Measurements from ENCODE around the gene PRXL2B. TPM values are rescaled to one million over a fixed set of nuclear protein-coding genes. Genes with fewer than 3 reads are reported as not detected.

PRXL2B gene
- total RNA-seq, 4 donors from 2014 or later: 0.52 to 2.7 (median 1.1) TPM

DNA sequence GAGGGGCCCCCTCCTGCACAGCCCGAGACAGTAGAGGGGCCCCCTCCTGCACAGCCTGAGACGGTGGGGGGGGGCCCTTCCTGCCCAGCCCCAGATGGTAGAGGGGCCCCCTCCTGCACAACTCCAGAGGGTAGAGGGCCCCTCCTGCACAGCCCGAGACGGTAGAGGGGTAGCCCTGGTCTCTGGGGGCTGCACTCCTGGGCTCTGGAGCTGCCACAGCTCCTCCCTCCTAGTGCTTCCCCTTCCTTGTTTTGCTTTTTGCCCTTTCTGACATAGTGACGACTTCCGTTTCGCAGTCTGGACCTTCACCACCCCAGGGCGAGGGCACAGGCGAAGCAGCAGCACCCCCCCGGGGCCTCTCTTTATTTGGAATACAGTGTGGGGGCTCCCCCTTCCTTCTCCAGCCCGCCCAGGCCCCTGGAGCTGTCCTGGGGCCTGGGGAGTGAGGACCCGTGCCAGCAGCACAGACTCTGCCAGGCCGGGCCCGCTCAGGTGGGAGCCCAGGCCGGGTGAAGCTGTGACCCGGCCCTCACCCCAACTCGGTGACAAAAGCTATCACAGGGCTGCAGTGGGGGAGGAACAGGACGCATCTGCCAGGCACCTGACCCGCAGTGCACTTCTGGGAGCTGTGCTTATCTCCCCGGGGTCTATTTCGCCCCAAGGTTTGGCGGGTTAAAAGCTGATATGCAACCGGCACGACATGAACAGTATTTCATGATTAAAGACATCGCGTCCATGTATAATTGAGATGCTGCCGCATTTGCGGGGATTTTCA, 1.1 kb upstream of the PRXL2B start:
- peak; percentile 25 to 49 for ATAC-seq
- Histone ChIP-seq H3K27ac (peak overlapping the region; percentile 87 to 97 (median 91)), H3K27me3 (peaks cover 4 to 10% (median 9%) of the 10 kb centered on the region in 3 donors), H3K9me3 (no peaks in the 10 kb centered on the region), H3K4me3 (peak overlapping the region; percentile 64 to 92 (median 70)), H3K36me3 (no peaks in the 10 kb centered on the region), H3K4me1 (peaks cover 11 to 17% of the 10 kb centered on the region in 2 donors)
- intact Hi-C loops (cut with DNase I; ENCODE audit: low total_unique reads) (loop anchor here (1.0 to 5.0 kb wide), 4 partner anchors 37 to 388 kb away; partner anchors contain the start of genes PANK4 and PEX10), in situ Hi-C loops (cut with MboI; ENCODE audit: low sequenced_read_pairs in 4 of 4) (loop anchor here in 2 of 4 donors (25.0 kb wide), 1 partner anchor 398 kb away; the partner anchor contains the start of gene FAAP20 (in 2 of the 2))
- peak; percentile 33 to 63 for DNase-seq
- peak; percentile 44 to 50 for TF ChIP-seq POLR2A (IDR thresholded peaks at IDR 0.05)
- TF ChIP-seq, protein P1, sequence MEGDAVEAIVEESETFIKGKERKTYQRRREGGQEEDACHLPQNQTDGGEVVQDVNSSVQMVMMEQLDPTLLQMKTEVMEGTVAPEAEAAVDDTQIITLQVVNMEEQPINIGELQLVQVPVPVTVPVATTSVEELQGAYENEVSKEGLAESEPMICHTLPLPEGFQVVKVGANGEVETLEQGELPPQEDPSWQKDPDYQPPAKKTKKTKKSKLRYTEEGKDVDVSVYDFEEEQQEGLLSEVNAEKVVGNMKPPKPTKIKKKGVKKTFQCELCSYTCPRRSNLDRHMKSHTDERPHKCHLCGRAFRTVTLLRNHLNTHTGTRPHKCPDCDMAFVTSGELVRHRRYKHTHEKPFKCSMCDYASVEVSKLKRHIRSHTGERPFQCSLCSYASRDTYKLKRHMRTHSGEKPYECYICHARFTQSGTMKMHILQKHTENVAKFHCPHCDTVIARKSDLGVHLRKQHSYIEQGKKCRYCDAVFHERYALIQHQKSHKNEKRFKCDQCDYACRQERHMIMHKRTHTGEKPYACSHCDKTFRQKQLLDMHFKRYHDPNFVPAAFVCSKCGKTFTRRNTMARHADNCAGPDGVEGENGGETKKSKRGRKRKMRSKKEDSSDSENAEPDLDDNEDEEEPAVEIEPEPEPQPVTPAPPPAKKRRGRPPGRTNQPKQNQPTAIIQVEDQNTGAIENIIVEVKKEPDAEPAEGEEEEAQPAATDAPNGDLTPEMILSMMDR (IDR thresholded peaks at IDR 0.05 in 4 of 5, conservative IDR thresholded peaks at IDR 0.05 in 1 of 5): no peak

- DNase-seq: no peak
- no peak for ATAC-seq
- intact Hi-C loops (cut with DNase I; ENCODE audit: low total_unique reads) (loop anchor here (5.0 kb wide), 1 partner anchor 390 kb away; no protein-coding TSS in a partner anchor), in situ Hi-C loops (cut with MboI; ENCODE audit: low sequenced_read_pairs in 4 of 4) (loop anchor here in 2 of 4 donors (25.0 kb wide), 1 partner anchor 400 kb away; the partner anchor contains the start of gene FAAP20 (in 2 of the 2))
- Histone ChIP-seq H3K9me3 (no peaks in the 10 kb centered on the region), H3K36me3 (no peaks in the 10 kb centered on the region), H3K27ac (peak overlapping the region; percentile 87 to 97 (median 91)), H3K4me3 (peak overlapping the region; percentile 65 to 92 (median 71)), H3K27me3 (no peaks in the 10 kb centered on the region), H3K4me1 (peaks cover 11 to 17% of the 10 kb centered on the region in 2 donors)
- no peak for TF ChIP-seq POLR2A (IDR thresholded peaks at IDR 0.05)
- TF ChIP-seq, protein P1 (IDR thresholded peaks at IDR 0.05 in 4 of 5, conservative IDR thresholded peaks at IDR 0.05 in 1 of 5): no peak
These were observed 688 bp downstream of the PRXL2B start for GRCh38 chr1:2587071-2587859.

GRCh38 chr1:2587860-2588571, 1.4 kb downstream of the PRXL2B start:
- ATAC-seq (no peak), DNase-seq (no peak)
- peaks cover 0 to 5% (median 0%) of the 10 kb centered on the region in 3 donors for H3K27me3 ChIP-seq
- no peaks in the 10 kb centered on the region for H3K9me3 ChIP-seq
- H3K4me1 ChIP-seq: peaks cover 11 to 17% of the 10 kb centered on the region in 2 donors
- no peak overlapping the region for H3K27ac ChIP-seq
- H3K4me3 ChIP-seq: peak overlapping the region in 1 of 4 donors; percentile 75
- in situ Hi-C loops (cut with MboI; ENCODE audit: low sequenced_read_pairs in 4 of 4) (loop anchor here in 2 of 4 donors (25.0 kb wide), 1 partner anchor 401 kb away; the partner anchor contains the start of gene FAAP20 (in 2 of the 2)), intact Hi-C loops (cut with DNase I; ENCODE audit: low total_unique reads) (loop anchor here (5.0 kb wide), 1 partner anchor 391 kb away; no protein-coding TSS in a partner anchor)
- TF ChIP-seq, protein P1 (IDR thresholded peaks at IDR 0.05 in 4 of 5, conservative IDR thresholded peaks at IDR 0.05 in 1 of 5): no peak
- no peak for TF ChIP-seq POLR2A (IDR thresholded peaks at IDR 0.05)
- no peaks in the 10 kb centered on the region for H3K36me3 ChIP-seq

All from gastrocnemius medialis (tissue), 4 donors.